HPDE6-E6E7 (cell line): ENCODE measurements around the gene NAGK.

Experiments used
- DNase-seq: peaks from one replicate; pipeline ENCODE4 v3.0.0; 2011; ENCODE audit warnings: missing footprints; ENCODE audit errors: extremely low spot score

NAGK gene

GRCh38 chr2:71108091-71108490 is 39.6 kb downstream of the NAGK start:
- DNase-seq: no peak

- DNase-seq: no peak
Observed at GRCh38 chr2:71113843-71114242, 45.4 kb downstream of the NAGK start.

GRCh38 chr2:71117063-71117462 is 48.6 kb downstream of the NAGK start:
- DNase-seq: no peak

GRCh38 chr2:71120195-71120594 is 51.7 kb downstream of the NAGK start:
- DNase-seq: no peak

- no peak for DNase-seq
Observed at GRCh38 chr2:71121479-71121878, 53.0 kb downstream of the NAGK start.

- no peak for DNase-seq
Observed at GRCh38 chr2:71122387-71123298, 54.2 kb downstream of the NAGK start.

GRCh38 chr2:71125506-71126294 is 57.3 kb downstream of the NAGK start:
- DNase-seq: no peak

GRCh38 chr2:71126957-71127356 is 58.5 kb downstream of the NAGK start:
- DNase-seq: no peak
